H1 (cell line): ENCODE data around the gene APBB1. TPM values are rescaled to one million over a fixed set of nuclear protein-coding genes. Genes with fewer than 3 reads are reported as not detected.
A peak's percentile ranks its signal among the peaks of the same experiment; 100 is the strongest.

Source experiments
- CTCF ChIA-PET: fragments of 300-600 bp; sonication (Branson Sonifier 250); formaldehyde crosslinking; loops from one replicate; lab custom pipeline; 2021; ENCODE audit not compliant: partially characterized antibody; lab: Charles Lee
- POLR2A ChIA-PET: fragments of 300-600 bp; sonication (Branson Sonifier 250); formaldehyde crosslinking; loops from one replicate; lab custom pipeline; 2021; ENCODE audit warnings: inconsistent platforms; ENCODE audit not compliant: partially characterized antibody; lab: Charles Lee
- DNase-seq, 2 experiments: peaks; one replicate each; pipeline versions ENCODE4 v3.0.0 to v3.0.0-alpha.2; 2010 to 2022; ENCODE audit warnings: low spot score in 2 of 2, low read depth in 1 of 2, mixed read lengths in 1 of 2
- FAIRE-seq: peaks from 2 replicates; lab custom pipeline; 2011; peaks lifted over from hg19 to GRCh38; lab: Jason Lieb, UNC
- H2AFZ ChIP-seq: 2 replicates; pipeline ENCODE4 v1.8.1; 2012; ENCODE audit warnings: low read length, inconsistent platforms
- H2AK5ac ChIP-seq: 2 replicates; pipeline ENCODE4 v1.6.1; 2013; ENCODE audit warnings: low read depth, low read length
- H2BK120ac ChIP-seq: replicated peaks from 2 replicates; pipeline ENCODE3; 2013; ENCODE audit warnings: low read depth, low read length, inconsistent platforms
- H2BK12ac ChIP-seq: 2 replicates; pipeline ENCODE4 v1.6.1; 2013; ENCODE audit warnings: low read depth, low read length
- H2BK15ac ChIP-seq: 2 replicates; pipeline ENCODE4 v1.6.1; 2013; ENCODE audit warnings: low read length
- H2BK20ac ChIP-seq: 2 replicates; pipeline ENCODE4 v1.6.1; 2013; ENCODE audit warnings: low read length
- H2BK5ac ChIP-seq: 2 replicates; pipeline ENCODE4 v1.6.1; 2013; ENCODE audit warnings: low read depth, low read length
- H3K14ac ChIP-seq: 2 replicates; pipeline ENCODE4 v1.6.1; 2013; ENCODE audit warnings: inconsistent platforms; ENCODE audit not compliant: insufficient read length
- H3K18ac ChIP-seq: 2 replicates; pipeline ENCODE4 v1.6.1; 2013; ENCODE audit warnings: low read length; ENCODE audit errors: extremely low read depth
- H3K23ac ChIP-seq: 2 replicates; pipeline ENCODE4 v1.6.1; 2013; ENCODE audit warnings: inconsistent platforms; ENCODE audit not compliant: insufficient read length
- H3K23me2 ChIP-seq: 2 replicates; pipeline ENCODE4 v1.6.1; 2013; ENCODE audit warnings: low read depth, low read length
- H3K27ac ChIP-seq: 2 replicates; pipeline ENCODE4 v1.6.1; 2011; ENCODE audit warnings: low read depth, low read length, inconsistent platforms
- H3K27me3 ChIP-seq, 4 experiments: replicated peaks in 1 of 4; 1 replicate in 1 of 4; 2 replicates in 3 of 4; pipeline versions ENCODE4 v1.6.1 to v1.8.1; 2011 to 2013; ENCODE audit warnings: low read length in 3 of 4, mild to moderate bottlenecking in 3 of 4, inconsistent platforms in 2 of 4, mixed read lengths in 2 of 4, moderate library complexity in 1 of 4; ENCODE audit not compliant: control insufficient read depth in 3 of 4, insufficient read depth in 3 of 4; ENCODE audit errors: extremely low read depth in 1 of 4
- H3K36me3 ChIP-seq, 4 experiments: 2 replicates each; pipeline versions ENCODE4 v1.6.1 to v1.8.1; 2011 to 2013; ENCODE audit warnings: mild to moderate bottlenecking in 4 of 4, low read length in 3 of 4, moderate library complexity in 2 of 4, control low read depth in 1 of 4, inconsistent platforms in 1 of 4; ENCODE audit not compliant: insufficient read depth in 4 of 4, control insufficient read depth in 2 of 4
- H3K4ac ChIP-seq: replicated peaks from 2 replicates; pipeline ENCODE3; 2013; ENCODE audit warnings: low read length, low read depth, mixed read lengths, inconsistent platforms; ENCODE audit not compliant: insufficient read length
- H3K4me1 ChIP-seq, 4 experiments: replicated peaks in 1 of 4; 1 replicate in 1 of 4; 2 replicates in 3 of 4; pipeline versions ENCODE4 v1.6.1 to v1.8.1; 2011 to 2013; ENCODE audit warnings: low read length in 3 of 4, inconsistent platforms in 2 of 4, mixed read lengths in 1 of 4; ENCODE audit not compliant: insufficient read depth in 4 of 4, control insufficient read depth in 3 of 4
- H3K4me2 ChIP-seq, 2 experiments: 2 replicates each; pipeline versions ENCODE4 v1.6.1 to v1.8.1; 2011 to 2013; ENCODE audit warnings: low read depth in 2 of 2, low read length in 2 of 2, control low read depth in 1 of 2, inconsistent platforms in 1 of 2, mild to moderate bottlenecking in 1 of 2; ENCODE audit not compliant: insufficient read depth in 1 of 2
- H3K4me3 ChIP-seq, 4 experiments: fragments of 200-600, 300-600 bp in 1 of 4; sonication (generic), shearing (Covaris generic), sonication (Bioruptor Twin) in 1 of 4; 2 replicates each; pipeline versions ENCODE4 v1.5.1 to v1.8.1; 2011 to 2016; ENCODE audit warnings: low read length in 4 of 4, low read depth in 3 of 4, control low read depth in 2 of 4, inconsistent platforms in 2 of 4, mild to moderate bottlenecking in 2 of 4, mixed read lengths in 1 of 4, moderate library complexity in 1 of 4; ENCODE audit not compliant: insufficient read depth in 2 of 4; ENCODE audit errors: extremely low read depth in 1 of 4
- H3K56ac ChIP-seq: replicated peaks from 2 replicates; pipeline ENCODE3; 2013; ENCODE audit warnings: low read depth, mild to moderate bottlenecking, mixed read lengths, low read length, inconsistent platforms; ENCODE audit not compliant: insufficient read length
- H3K79me1 ChIP-seq: 2 replicates; pipeline ENCODE4 v1.6.1; 2013; ENCODE audit warnings: low read depth, low read length, control low read depth
- H3K79me2 ChIP-seq, 2 experiments: 2 replicates each; pipeline versions ENCODE4 v1.6.1 to v1.8.1; 2012 to 2013; ENCODE audit warnings: low read length in 2 of 2, mild to moderate bottlenecking in 2 of 2, inconsistent platforms in 1 of 2; ENCODE audit not compliant: insufficient read depth in 2 of 2, control insufficient read depth in 1 of 2
- H3K9ac ChIP-seq, 4 experiments: replicated peaks in 1 of 4; 1 replicate in 1 of 4; 2 replicates in 3 of 4; pipeline versions ENCODE4 v1.6.1 to v1.8.1; 2011 to 2013; ENCODE audit warnings: low read depth in 3 of 4, low read length in 3 of 4, control low read depth in 2 of 4, mild to moderate bottlenecking in 2 of 4, moderate library complexity in 2 of 4, inconsistent platforms in 1 of 4; ENCODE audit errors: extremely low read depth in 1 of 4
- H3K9me3 ChIP-seq, 2 experiments: 2 replicates each; pipeline versions ENCODE4 v1.6.1 to v1.8.1; 2012 to 2013; ENCODE audit warnings: mild to moderate bottlenecking in 2 of 2, moderate library complexity in 2 of 2, control low read depth in 1 of 2, inconsistent platforms in 1 of 2, low read depth in 1 of 2, low read length in 1 of 2, mixed read lengths in 1 of 2; ENCODE audit not compliant: insufficient read depth in 2 of 2
- H4K20me1 ChIP-seq, 2 experiments: replicated peaks in 1 of 2; 2 replicates each; pipeline versions ENCODE3 to v1.8.1; 2011 to 2013; ENCODE audit warnings: inconsistent platforms in 2 of 2, low read length in 2 of 2, mild to moderate bottlenecking in 1 of 2; ENCODE audit not compliant: insufficient read depth in 2 of 2, control insufficient read depth in 1 of 2
- H4K5ac ChIP-seq: 2 replicates; pipeline ENCODE4 v1.6.1; 2013; ENCODE audit warnings: low read length, low read depth, mixed read lengths, inconsistent platforms; ENCODE audit not compliant: insufficient read length
- H4K8ac ChIP-seq: 2 replicates; pipeline ENCODE4 v1.8.0; 2013; ENCODE audit warnings: mild to moderate bottlenecking, moderate library complexity, low read length, inconsistent platforms; ENCODE audit not compliant: insufficient read depth; ENCODE audit errors: extremely low read depth
- H4K91ac ChIP-seq: replicated peaks from 2 replicates; pipeline ENCODE3; 2013; ENCODE audit warnings: low read length, mixed read lengths, inconsistent platforms; ENCODE audit not compliant: insufficient read length
- ASH2L ChIP-seq: fragments of 200-600, 300-600 bp; sonication (generic); IDR thresholded peaks from one replicate; pipeline ENCODE4 v1.7.1; 2017; ENCODE audit warnings: low read length
- BCL11A ChIP-seq, 2 experiments: IDR thresholded peaks; one replicate each; pipeline ENCODE4 v1.6.1; 2011; ENCODE audit warnings: low read depth in 2 of 2, low read length in 2 of 2, mild to moderate bottlenecking in 2 of 2
- CTBP2 ChIP-seq: IDR thresholded peaks from 2 replicates; pipeline ENCODE4 v1.7.0; 2011; ENCODE audit warnings: borderline replicate concordance, mild to moderate bottlenecking, moderate library complexity, mixed read lengths, low read length; ENCODE audit not compliant: insufficient read depth, insufficient read length
- EGR1 ChIP-seq: IDR thresholded peaks from 2 replicates; pipeline ENCODE4 v1.6.1; 2011; ENCODE audit warnings: low read depth, low read length, borderline replicate concordance
- EP300 ChIP-seq, 2 experiments: IDR thresholded peaks; 1 replicate in 1 of 2; 2 replicates in 1 of 2; pipeline ENCODE4 v1.6.1; 2011 to 2012; ENCODE audit warnings: low read depth in 2 of 2, low read length in 2 of 2, mild to moderate bottlenecking in 2 of 2, borderline replicate concordance in 1 of 2, inconsistent platforms in 1 of 2, moderate library complexity in 1 of 2
- JUN ChIP-seq: IDR thresholded peaks from 2 replicates; pipeline ENCODE4 v1.6.1; 2011; ENCODE audit warnings: low read depth, mild to moderate bottlenecking, improper control_type of control experiment, low read length
- NANOG ChIP-seq: IDR thresholded peaks from 2 replicates; pipeline ENCODE4 v1.6.1; 2011; ENCODE audit warnings: low read length, low read depth, mild to moderate bottlenecking, inconsistent platforms; ENCODE audit not compliant: insufficient read depth, poor library complexity, severe bottlenecking
- RAD21 ChIP-seq, 2 experiments: IDR thresholded peaks in 1 of 2; conservative IDR thresholded peaks in 1 of 2; 2 replicates each; pipeline ENCODE4 v1.6.1; 2011; ENCODE audit warnings: low read depth in 2 of 2, low read length in 2 of 2, improper control_type of control experiment in 1 of 2, inconsistent platforms in 1 of 2, mild to moderate bottlenecking in 1 of 2, moderate library complexity in 1 of 2
- RBBP5 ChIP-seq: IDR thresholded peaks from 2 replicates; pipeline ENCODE4 v1.7.1; 2012; ENCODE audit warnings: low read depth, mild to moderate bottlenecking, inconsistent platforms, low read length, moderate library complexity, borderline replicate concordance
- TAF1 ChIP-seq: IDR thresholded peaks from 2 replicates; pipeline ENCODE4 v1.6.1; 2011; ENCODE audit warnings: mild to moderate bottlenecking, low read depth, low read length
- WGBS, 2 experiments: shearing (Covaris generic) in 1 of 2; methylation state at CpG; one replicate each; pipeline versions ENCODE4 v1.1.6 to v1.1.7; 2013 to 2015; ENCODE audit warnings: low lambda C conversion rate in 2 of 2, mixed read lengths in 2 of 2, inconsistent platforms in 1 of 2, low coverage in 1 of 2, missing lambda C conversion rate in 1 of 2; ENCODE audit not compliant: insufficient replicate concordance in 2 of 2, insufficient coverage in 1 of 2, insufficient read length in 1 of 2; ENCODE audit errors: extremely low coverage in 1 of 2, missing lambda C conversion rate in 1 of 2; 5-methylcytosine and 5-hydroxymethylcytosine counted together
- polyA plus RNA-seq, 7 experiments: library from polyadenylated mRNA; depleted of rRNA in 3 of 7; stranded (reverse) in 5 of 7; unstranded in 2 of 7; fragments of >200 nt in 5 of 7; fragments of 200-250 nt in 2 of 7; gene quantifications; 1 replicate in 5 of 7; 2 replicates in 1 of 7; 4 replicates in 1 of 7; pipeline versions ENCODE4 v1.2.1 to v1.2.3, GENCODE V29; 2011 to 2013; ENCODE audit warnings: missing spikeins in 2 of 7, mixed read lengths in 2 of 7
- total RNA-seq: library from RNA; stranded (reverse); fragmentation: NEBNext Ultra II Directional; extraction: Animal tissue kit (Norgen Biotek cat#: 25700); gene quantifications from 2 replicates; pipeline ENCODE4 v1.2.1, GENCODE V29; 2021
- TF ChIP-seq, protein P1 (sequence below): IDR thresholded peaks from 2 replicates; pipeline ENCODE4 v1.6.1; 2011; ENCODE audit warnings: low read length, improper control_type of control experiment

Gene APBB1
- total and polyA plus RNA-seq, 2 of the 8 experiments (the other 6 are each of a cell fraction or from before 2014, with no cell fraction given), result 23.9 to 33.1 TPM

DNA sequence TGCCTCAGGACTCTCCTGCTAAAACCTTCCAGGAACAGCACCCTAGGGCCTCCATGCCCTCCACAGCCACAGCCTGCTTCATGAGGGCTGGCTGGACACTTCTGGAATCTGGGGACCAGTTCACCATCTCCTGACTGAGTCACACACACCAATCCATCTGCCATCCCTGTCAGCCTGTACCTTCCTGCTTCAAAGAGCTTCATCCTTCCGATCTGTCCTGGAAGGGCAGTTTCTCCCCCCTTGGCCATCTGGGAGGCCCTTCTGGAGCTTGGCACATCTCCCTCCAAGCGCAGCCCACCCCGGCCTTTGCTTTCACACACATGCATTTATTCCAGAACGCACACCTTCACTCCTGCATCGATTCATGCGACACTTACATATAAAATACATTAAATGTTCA is 13.0 kb downstream of the APBB1 start:
- Histone ChIP-seq H3K4me1 (peaks cover 8 to 15% (median 10%) of the 10 kb centered on the region in 4 experiments), H4K8ac (no peak overlapping the region), H2BK12ac (no peak overlapping the region), H3K79me2 (no peaks in the 10 kb centered on the region), H4K91ac (no peak overlapping the region), H3K9ac (peak overlapping the region in 2 of 4 experiments; percentile 2 to 5; a peak in 2 of 7 replicates), H3K23me2 (no peaks in the 10 kb centered on the region), H3K56ac (no peak overlapping the region), H2AFZ (no peak overlapping the region), H3K14ac (no peak overlapping the region), H2BK15ac (no peak overlapping the region), H3K4me3 (no peak overlapping the region), H2BK120ac (no peak overlapping the region), H3K18ac (no peak overlapping the region), H2BK5ac (no peak overlapping the region), H3K27me3 (no peaks in the 10 kb centered on the region), H3K27ac (no peak overlapping the region), H2AK5ac (no peak overlapping the region), H3K36me3 (peaks cover 0 to 2% (median 0%) of the 10 kb centered on the region in 4 experiments; a peak in 1 of 8 replicates), H4K5ac (no peak overlapping the region), H3K9me3 (no peaks in the 10 kb centered on the region), H4K20me1 (peaks cover 2 to 14% of the 10 kb centered on the region in 2 experiments), H3K4me2 (peak overlapping the region; percentile 19 to 51; a peak in 2 of 4 replicates), H3K23ac (no peak overlapping the region), H3K79me1 (no peaks in the 10 kb centered on the region), H2BK20ac (no peak overlapping the region), H3K4ac (no peak overlapping the region)
- ChIA-PET CTCF (interaction anchor here (1.1 to 9.5 kb wide), 7 partner anchors 11 to 37 kb away, joined by 3 to 79 read pairs (median 6); partner anchors contain the start of genes HPX and SMPD1), POLR2A (interaction anchor here (1.4 to 3.0 kb wide), 3 partner anchors 12 to 21 kb away, joined by 3 to 10 read pairs (median 7); partner anchors contain the start of gene APBB1)
- no peak for FAIRE-seq
- no peak for DNase-seq
- 94% methylated on average over 6 of the region's 6 CpGs; no CpG with 5 or more reads in 1 of the 2 experiments for WGBS, 2 experiments
- TF ChIP-seq NANOG (no peak), BCL11A (IDR thresholded peaks at IDR 0.05; ENCODE audit: low read depth in 2 of 2, low read length in 2 of 2) (no peak), CTBP2 (no peak), RAD21 (IDR thresholded peaks at IDR 0.05 in 1 of 2, conservative IDR thresholded peaks at IDR 0.05 in 1 of 2; ENCODE audit: low read depth in 2 of 2, low read length in 2 of 2) (no peak), RBBP5 (no peak), EP300 (IDR thresholded peaks at IDR 0.05; ENCODE audit: borderline replicate concordance in 1 of 2, low read depth in 2 of 2, low read length in 2 of 2) (no peak), EGR1 (no peak), ASH2L (no peak), TAF1 (no peak), JUN (no peak)
- TF ChIP-seq, protein P1, sequence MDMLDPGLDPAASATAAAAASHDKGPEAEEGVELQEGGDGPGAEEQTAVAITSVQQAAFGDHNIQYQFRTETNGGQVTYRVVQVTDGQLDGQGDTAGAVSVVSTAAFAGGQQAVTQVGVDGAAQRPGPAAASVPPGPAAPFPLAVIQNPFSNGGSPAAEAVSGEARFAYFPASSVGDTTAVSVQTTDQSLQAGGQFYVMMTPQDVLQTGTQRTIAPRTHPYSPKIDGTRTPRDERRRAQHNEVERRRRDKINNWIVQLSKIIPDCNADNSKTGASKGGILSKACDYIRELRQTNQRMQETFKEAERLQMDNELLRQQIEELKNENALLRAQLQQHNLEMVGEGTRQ, result no peak
